H1 (cell line): Measurements from ENCODE around the gene SPN. TPM values are rescaled to one million over a fixed set of nuclear protein-coding genes. Genes with fewer than 3 reads are reported as not detected.
"Not testable (repeated sequence)": the region's sequence is repeated elsewhere in the genome, so short reads cannot be mapped to it uniquely, and the experiment has no call there.

Experiments
- CTCF ChIA-PET: fragments of 300-600 bp; sonication (Branson Sonifier 250); formaldehyde crosslinking; loops from one replicate; lab custom pipeline; 2021; ENCODE audit not compliant: partially characterized antibody; lab: Charles Lee
- POLR2A ChIA-PET: fragments of 300-600 bp; sonication (Branson Sonifier 250); formaldehyde crosslinking; loops from one replicate; lab custom pipeline; 2021; ENCODE audit warnings: inconsistent platforms; ENCODE audit not compliant: partially characterized antibody; lab: Charles Lee
- DNase-seq, 2 experiments: peaks; one replicate each; pipeline versions ENCODE4 v3.0.0 to v3.0.0-alpha.2; 2010 to 2022; ENCODE audit warnings: low spot score in 2 of 2, low read depth in 1 of 2, mixed read lengths in 1 of 2
- FAIRE-seq: peaks from 2 replicates; lab custom pipeline; 2011; peaks lifted over from hg19 to GRCh38; lab: Jason Lieb, UNC
- H2AFZ ChIP-seq: 2 replicates; pipeline ENCODE4 v1.8.1; 2012; ENCODE audit warnings: low read length, inconsistent platforms
- H2AK5ac ChIP-seq: 2 replicates; pipeline ENCODE4 v1.6.1; 2013; ENCODE audit warnings: low read depth, low read length
- H2BK120ac ChIP-seq: replicated peaks from 2 replicates; pipeline ENCODE3; 2013; ENCODE audit warnings: low read depth, low read length, inconsistent platforms
- H2BK12ac ChIP-seq: 2 replicates; pipeline ENCODE4 v1.6.1; 2013; ENCODE audit warnings: low read depth, low read length
- H2BK15ac ChIP-seq: 2 replicates; pipeline ENCODE4 v1.6.1; 2013; ENCODE audit warnings: low read length
- H2BK20ac ChIP-seq: 2 replicates; pipeline ENCODE4 v1.6.1; 2013; ENCODE audit warnings: low read length
- H2BK5ac ChIP-seq: 2 replicates; pipeline ENCODE4 v1.6.1; 2013; ENCODE audit warnings: low read depth, low read length
- H3K14ac ChIP-seq: 2 replicates; pipeline ENCODE4 v1.6.1; 2013; ENCODE audit warnings: inconsistent platforms; ENCODE audit not compliant: insufficient read length
- H3K18ac ChIP-seq: 2 replicates; pipeline ENCODE4 v1.6.1; 2013; ENCODE audit warnings: low read length; ENCODE audit errors: extremely low read depth
- H3K23ac ChIP-seq: 2 replicates; pipeline ENCODE4 v1.6.1; 2013; ENCODE audit warnings: inconsistent platforms; ENCODE audit not compliant: insufficient read length
- H3K23me2 ChIP-seq: 2 replicates; pipeline ENCODE4 v1.6.1; 2013; ENCODE audit warnings: low read depth, low read length
- H3K27ac ChIP-seq: 2 replicates; pipeline ENCODE4 v1.6.1; 2011; ENCODE audit warnings: low read depth, low read length, inconsistent platforms
- H3K27me3 ChIP-seq, 4 experiments: replicated peaks in 1 of 4; 1 replicate in 1 of 4; 2 replicates in 3 of 4; pipeline versions ENCODE4 v1.6.1 to v1.8.1; 2011 to 2013; ENCODE audit warnings: low read length in 3 of 4, mild to moderate bottlenecking in 3 of 4, inconsistent platforms in 2 of 4, mixed read lengths in 2 of 4, moderate library complexity in 1 of 4; ENCODE audit not compliant: control insufficient read depth in 3 of 4, insufficient read depth in 3 of 4; ENCODE audit errors: extremely low read depth in 1 of 4
- H3K36me3 ChIP-seq, 4 experiments: 2 replicates each; pipeline versions ENCODE4 v1.6.1 to v1.8.1; 2011 to 2013; ENCODE audit warnings: mild to moderate bottlenecking in 4 of 4, low read length in 3 of 4, moderate library complexity in 2 of 4, control low read depth in 1 of 4, inconsistent platforms in 1 of 4; ENCODE audit not compliant: insufficient read depth in 4 of 4, control insufficient read depth in 2 of 4
- H3K4ac ChIP-seq: replicated peaks from 2 replicates; pipeline ENCODE3; 2013; ENCODE audit warnings: low read length, low read depth, mixed read lengths, inconsistent platforms; ENCODE audit not compliant: insufficient read length
- H3K4me1 ChIP-seq, 4 experiments: replicated peaks in 1 of 4; 1 replicate in 1 of 4; 2 replicates in 3 of 4; pipeline versions ENCODE4 v1.6.1 to v1.8.1; 2011 to 2013; ENCODE audit warnings: low read length in 3 of 4, inconsistent platforms in 2 of 4, mixed read lengths in 1 of 4; ENCODE audit not compliant: insufficient read depth in 4 of 4, control insufficient read depth in 3 of 4
- H3K4me2 ChIP-seq, 2 experiments: 2 replicates each; pipeline versions ENCODE4 v1.6.1 to v1.8.1; 2011 to 2013; ENCODE audit warnings: low read depth in 2 of 2, low read length in 2 of 2, control low read depth in 1 of 2, inconsistent platforms in 1 of 2, mild to moderate bottlenecking in 1 of 2; ENCODE audit not compliant: insufficient read depth in 1 of 2
- H3K4me3 ChIP-seq, 4 experiments: fragments of 200-600, 300-600 bp in 1 of 4; sonication (generic), shearing (Covaris generic), sonication (Bioruptor Twin) in 1 of 4; 2 replicates each; pipeline versions ENCODE4 v1.5.1 to v1.8.1; 2011 to 2016; ENCODE audit warnings: low read length in 4 of 4, low read depth in 3 of 4, control low read depth in 2 of 4, inconsistent platforms in 2 of 4, mild to moderate bottlenecking in 2 of 4, mixed read lengths in 1 of 4, moderate library complexity in 1 of 4; ENCODE audit not compliant: insufficient read depth in 2 of 4; ENCODE audit errors: extremely low read depth in 1 of 4
- H3K56ac ChIP-seq: replicated peaks from 2 replicates; pipeline ENCODE3; 2013; ENCODE audit warnings: low read depth, mild to moderate bottlenecking, mixed read lengths, low read length, inconsistent platforms; ENCODE audit not compliant: insufficient read length
- H3K79me1 ChIP-seq: 2 replicates; pipeline ENCODE4 v1.6.1; 2013; ENCODE audit warnings: low read depth, low read length, control low read depth
- H3K79me2 ChIP-seq, 2 experiments: 2 replicates each; pipeline versions ENCODE4 v1.6.1 to v1.8.1; 2012 to 2013; ENCODE audit warnings: low read length in 2 of 2, mild to moderate bottlenecking in 2 of 2, inconsistent platforms in 1 of 2; ENCODE audit not compliant: insufficient read depth in 2 of 2, control insufficient read depth in 1 of 2
- H3K9ac ChIP-seq, 4 experiments: replicated peaks in 1 of 4; 1 replicate in 1 of 4; 2 replicates in 3 of 4; pipeline versions ENCODE4 v1.6.1 to v1.8.1; 2011 to 2013; ENCODE audit warnings: low read depth in 3 of 4, low read length in 3 of 4, control low read depth in 2 of 4, mild to moderate bottlenecking in 2 of 4, moderate library complexity in 2 of 4, inconsistent platforms in 1 of 4; ENCODE audit errors: extremely low read depth in 1 of 4
- H3K9me3 ChIP-seq, 2 experiments: 2 replicates each; pipeline versions ENCODE4 v1.6.1 to v1.8.1; 2012 to 2013; ENCODE audit warnings: mild to moderate bottlenecking in 2 of 2, moderate library complexity in 2 of 2, control low read depth in 1 of 2, inconsistent platforms in 1 of 2, low read depth in 1 of 2, low read length in 1 of 2, mixed read lengths in 1 of 2; ENCODE audit not compliant: insufficient read depth in 2 of 2
- H4K20me1 ChIP-seq, 2 experiments: replicated peaks in 1 of 2; 2 replicates each; pipeline versions ENCODE3 to v1.8.1; 2011 to 2013; ENCODE audit warnings: inconsistent platforms in 2 of 2, low read length in 2 of 2, mild to moderate bottlenecking in 1 of 2; ENCODE audit not compliant: insufficient read depth in 2 of 2, control insufficient read depth in 1 of 2
- H4K5ac ChIP-seq: 2 replicates; pipeline ENCODE4 v1.6.1; 2013; ENCODE audit warnings: low read length, low read depth, mixed read lengths, inconsistent platforms; ENCODE audit not compliant: insufficient read length
- H4K8ac ChIP-seq: 2 replicates; pipeline ENCODE4 v1.8.0; 2013; ENCODE audit warnings: mild to moderate bottlenecking, moderate library complexity, low read length, inconsistent platforms; ENCODE audit not compliant: insufficient read depth; ENCODE audit errors: extremely low read depth
- H4K91ac ChIP-seq: replicated peaks from 2 replicates; pipeline ENCODE3; 2013; ENCODE audit warnings: low read length, mixed read lengths, inconsistent platforms; ENCODE audit not compliant: insufficient read length
- WGBS, 2 experiments: shearing (Covaris generic) in 1 of 2; methylation state at CpG; one replicate each; pipeline versions ENCODE4 v1.1.6 to v1.1.7; 2013 to 2015; ENCODE audit warnings: low lambda C conversion rate in 2 of 2, mixed read lengths in 2 of 2, inconsistent platforms in 1 of 2, low coverage in 1 of 2, missing lambda C conversion rate in 1 of 2; ENCODE audit not compliant: insufficient replicate concordance in 2 of 2, insufficient coverage in 1 of 2, insufficient read length in 1 of 2; ENCODE audit errors: extremely low coverage in 1 of 2, missing lambda C conversion rate in 1 of 2; 5-methylcytosine and 5-hydroxymethylcytosine counted together
- polyA plus RNA-seq, 7 experiments: library from polyadenylated mRNA; depleted of rRNA in 3 of 7; stranded (reverse) in 5 of 7; unstranded in 2 of 7; fragments of >200 nt in 5 of 7; fragments of 200-250 nt in 2 of 7; gene quantifications; 1 replicate in 5 of 7; 2 replicates in 1 of 7; 4 replicates in 1 of 7; pipeline versions ENCODE4 v1.2.1 to v1.2.3, GENCODE V29; 2011 to 2013; ENCODE audit warnings: missing spikeins in 2 of 7, mixed read lengths in 2 of 7
- total RNA-seq: library from RNA; stranded (reverse); fragmentation: NEBNext Ultra II Directional; extraction: Animal tissue kit (Norgen Biotek cat#: 25700); gene quantifications from 2 replicates; pipeline ENCODE4 v1.2.1, GENCODE V29; 2021

SPN gene
- total and polyA plus RNA-seq, 2 of the 8 experiments (the other 6 are each of a cell fraction or from before 2014, with no cell fraction given) = 1.5 to 1.8 TPM

- H3K4ac ChIP-seq, H3K79me1 ChIP-seq, H2BK15ac ChIP-seq, H4K8ac ChIP-seq, H2BK5ac ChIP-seq, H3K79me2 ChIP-seq, H2BK12ac ChIP-seq, H2BK20ac ChIP-seq, POLR2A ChIA-PET, H3K23ac ChIP-seq, H2AFZ ChIP-seq, H3K27me3 ChIP-seq, H2AK5ac ChIP-seq, H2BK120ac ChIP-seq, H4K5ac ChIP-seq, H4K20me1 ChIP-seq, H3K4me1 ChIP-seq, H4K91ac ChIP-seq, H3K9me3 ChIP-seq, H3K56ac ChIP-seq, H3K14ac ChIP-seq, FAIRE-seq, H3K4me3 ChIP-seq, H3K27ac ChIP-seq, CTCF ChIA-PET, H3K23me2 ChIP-seq, H3K9ac ChIP-seq, H3K18ac ChIP-seq, DNase-seq, H3K36me3 ChIP-seq, H3K4me2 ChIP-seq: not testable (repeated sequence)
- WGBS, 2 experiments = no CpG with 5 or more reads among the region's 7 CpGs
These were observed 35.4 kb upstream of the SPN start for GRCh38 chr16:29627661-29628075.

GRCh38 chr16:29628707-29629106 is 34.3 kb upstream of the SPN start:
- H3K9ac ChIP-seq, H2AK5ac ChIP-seq, H3K4ac ChIP-seq, H2AFZ ChIP-seq, H3K79me1 ChIP-seq, H3K4me2 ChIP-seq, H2BK15ac ChIP-seq, H3K14ac ChIP-seq, H3K23ac ChIP-seq, H3K56ac ChIP-seq, CTCF ChIA-PET, H4K5ac ChIP-seq, H3K4me3 ChIP-seq, H4K20me1 ChIP-seq, H4K91ac ChIP-seq, H3K27ac ChIP-seq, H3K23me2 ChIP-seq, DNase-seq, H3K36me3 ChIP-seq, POLR2A ChIA-PET, H2BK12ac ChIP-seq, H3K79me2 ChIP-seq, H3K4me1 ChIP-seq, H3K27me3 ChIP-seq, FAIRE-seq, H3K9me3 ChIP-seq, H3K18ac ChIP-seq, H2BK120ac ChIP-seq, H2BK20ac ChIP-seq, H4K8ac ChIP-seq, H2BK5ac ChIP-seq: not testable (repeated sequence)
- WGBS, 2 experiments = no CpG with 5 or more reads among the region's 10 CpGs
